Activated T-helper 17 cell treated with anti-CD3 and anti-CD28 coated beads, Interleukin-2, amount 50 U/mL, for 72 hours (primary cell): ENCODE results near the gene KIF1A. TPM values are rescaled to one million over a fixed set of nuclear protein-coding genes. Genes with fewer than 3 reads are reported as not detected.
"Not testable (repeated sequence)": the region's sequence is repeated elsewhere in the genome, so short reads cannot be mapped to it uniquely, and the experiment has no call there.

Experiments
- ATAC-seq: fragments of 150-1000 bp; cut with Tn5 transposase; replicated peaks from 2 replicates; pipeline ENCODE4 v1.10.0; 2021; ENCODE audit warnings: mild to moderate bottlenecking, moderate library complexity
- H3K27ac Mint-ChIP-seq: one replicate; pipeline ENCODE4 v1.8.0; 2022; ENCODE audit warnings: mixed read lengths
- H3K27me3 Mint-ChIP-seq: one replicate; pipeline ENCODE4 v1.8.0; 2022; ENCODE audit warnings: mixed read lengths
- H3K36me3 Mint-ChIP-seq: one replicate; pipeline ENCODE4 v1.8.0; 2022; ENCODE audit warnings: low read depth, mild to moderate bottlenecking, mixed read lengths
- H3K4me1 Mint-ChIP-seq: one replicate; pipeline ENCODE4 v1.8.0; 2022; ENCODE audit warnings: mixed read lengths
- H3K4me3 Mint-ChIP-seq: one replicate; pipeline ENCODE4 v1.8.0; 2022; ENCODE audit warnings: mild to moderate bottlenecking, mixed read lengths
- H3K9me3 Mint-ChIP-seq: one replicate; pipeline ENCODE4 v1.8.0; 2022; ENCODE audit warnings: mixed read lengths
- total RNA-seq, 2 donors: library from RNA; stranded (reverse); gene quantifications; one replicate each; pipeline ENCODE4 v1.2.3, GENCODE V29; 2022

KIF1A gene
- total RNA-seq, 2 donors from 2014 or later, result 0.37 to 1.1 TPM

DNA sequence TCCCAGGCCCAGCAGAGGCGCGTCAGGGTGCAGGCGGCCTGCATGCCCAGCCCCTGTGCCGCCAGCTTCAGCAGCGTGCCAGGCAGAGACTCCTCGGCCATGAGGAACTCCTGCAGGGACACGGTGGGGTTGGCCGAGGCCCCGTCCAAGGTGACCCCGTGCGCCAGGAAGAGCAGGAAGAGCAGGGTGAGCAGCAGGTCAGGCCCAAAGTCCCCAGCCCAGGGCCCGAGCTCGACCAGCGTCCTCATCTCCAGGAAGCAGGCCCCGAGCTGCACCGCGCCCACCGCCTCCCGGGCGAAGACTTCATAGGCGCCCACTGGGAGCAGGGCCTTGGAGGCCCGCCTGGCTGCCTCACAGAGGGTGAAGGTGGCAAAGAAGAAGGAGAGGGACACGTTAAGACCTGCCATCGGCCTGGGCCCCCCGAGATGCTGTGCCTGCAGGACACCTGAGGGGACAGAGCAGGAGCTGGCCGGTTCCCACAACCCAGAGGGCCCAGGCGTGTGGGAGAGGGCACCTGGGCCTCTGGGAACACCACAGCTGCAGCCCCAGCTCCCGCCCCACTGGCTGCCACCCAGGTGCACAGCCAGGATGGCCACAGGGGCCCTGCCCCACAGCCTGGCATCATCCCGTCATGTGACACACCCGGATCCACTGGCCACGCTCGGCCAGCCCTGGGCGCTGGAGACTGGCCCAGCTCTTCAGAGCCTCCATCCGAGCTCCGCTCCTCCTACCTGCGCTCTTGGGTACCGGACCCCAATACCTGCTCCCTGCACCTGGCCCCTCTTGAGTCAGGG is 137.4 kb downstream of the KIF1A start, which contains the start of gene AQP12B:
Gene AQP12B, minus strand, starts transcription at position 455 of the 794 bp plus-strand sequence. Its CDS starts 48 bp downstream, at position 407.
- peak within 1 kb of the TSS; percentile 41 for H3K4me3 Mint-ChIP-seq
- not testable (repeated sequence) for H3K27me3 Mint-ChIP-seq, H3K9me3 Mint-ChIP-seq, ATAC-seq, H3K4me1 Mint-ChIP-seq, H3K36me3 Mint-ChIP-seq, H3K27ac Mint-ChIP-seq

DNA sequence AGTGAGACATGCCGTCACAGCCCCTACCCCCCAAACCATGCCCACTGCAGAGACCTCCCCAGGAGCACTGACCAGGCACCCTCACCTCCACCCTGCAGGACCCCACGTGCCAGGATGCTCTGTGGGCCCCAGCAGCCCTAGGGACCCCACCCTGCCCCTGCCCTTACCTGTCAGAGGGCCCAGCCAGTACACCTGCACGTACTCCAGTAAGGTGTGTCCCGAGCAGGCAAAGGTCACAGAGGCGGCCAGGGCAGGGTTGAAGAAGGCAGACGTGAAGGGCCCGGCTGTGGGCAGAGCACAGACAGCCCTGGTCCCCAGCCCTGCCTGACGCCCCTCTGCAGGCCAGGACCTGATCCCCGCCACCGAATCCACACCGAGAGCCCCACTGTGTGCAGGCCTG is 139.8 kb downstream of the KIF1A start:
- not testable (repeated sequence) for H3K27ac Mint-ChIP-seq, H3K27me3 Mint-ChIP-seq, H3K4me3 Mint-ChIP-seq, H3K4me1 Mint-ChIP-seq, H3K36me3 Mint-ChIP-seq, H3K9me3 Mint-ChIP-seq, ATAC-seq

DNA sequence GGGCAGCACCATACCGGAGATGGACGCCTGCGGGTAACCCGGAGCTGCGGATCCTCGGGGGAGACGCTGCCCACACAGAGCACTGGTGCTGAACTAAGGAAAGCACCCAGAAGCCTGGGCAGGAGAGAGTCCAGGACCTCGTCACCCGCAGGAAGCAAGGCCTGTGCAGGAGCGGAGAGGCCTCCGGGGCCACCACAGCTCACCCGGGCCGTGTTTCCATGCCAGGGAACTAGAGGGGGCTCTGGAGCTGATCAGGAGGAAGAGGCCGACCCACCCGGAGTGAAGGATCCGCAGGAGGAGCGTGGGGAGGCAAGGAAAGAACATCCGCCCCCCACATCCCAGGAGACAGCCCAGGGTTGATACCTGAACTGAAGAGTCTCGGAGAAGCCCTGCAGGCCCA is 141.1 kb downstream of the KIF1A start:
- H3K36me3 Mint-ChIP-seq, H3K9me3 Mint-ChIP-seq, ATAC-seq, H3K27me3 Mint-ChIP-seq, H3K27ac Mint-ChIP-seq, H3K4me1 Mint-ChIP-seq, H3K4me3 Mint-ChIP-seq: not testable (repeated sequence)

DNA sequence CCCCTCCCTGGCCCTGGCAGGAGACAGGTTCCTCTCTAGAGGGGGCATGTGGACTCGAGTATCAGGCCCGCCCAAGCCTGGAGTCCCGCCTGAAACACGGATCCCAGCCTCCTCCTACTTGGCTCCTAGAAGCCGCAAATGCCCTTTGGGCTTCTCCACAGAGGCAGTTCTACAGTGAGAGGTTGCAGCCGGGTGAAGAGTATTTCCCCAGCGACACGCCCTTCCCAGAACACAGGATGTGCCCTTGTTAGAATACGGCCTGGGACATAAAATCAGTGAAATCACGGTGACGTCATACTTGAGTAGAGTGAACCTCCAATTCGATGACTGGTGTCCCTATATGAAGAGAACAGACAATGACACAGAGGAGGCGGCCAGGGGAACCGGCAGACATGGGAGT is 142.0 kb downstream of the KIF1A start:
- H3K27ac Mint-ChIP-seq, H3K27me3 Mint-ChIP-seq, H3K4me1 Mint-ChIP-seq, H3K9me3 Mint-ChIP-seq, ATAC-seq, H3K4me3 Mint-ChIP-seq, H3K36me3 Mint-ChIP-seq: not testable (repeated sequence)

DNA sequence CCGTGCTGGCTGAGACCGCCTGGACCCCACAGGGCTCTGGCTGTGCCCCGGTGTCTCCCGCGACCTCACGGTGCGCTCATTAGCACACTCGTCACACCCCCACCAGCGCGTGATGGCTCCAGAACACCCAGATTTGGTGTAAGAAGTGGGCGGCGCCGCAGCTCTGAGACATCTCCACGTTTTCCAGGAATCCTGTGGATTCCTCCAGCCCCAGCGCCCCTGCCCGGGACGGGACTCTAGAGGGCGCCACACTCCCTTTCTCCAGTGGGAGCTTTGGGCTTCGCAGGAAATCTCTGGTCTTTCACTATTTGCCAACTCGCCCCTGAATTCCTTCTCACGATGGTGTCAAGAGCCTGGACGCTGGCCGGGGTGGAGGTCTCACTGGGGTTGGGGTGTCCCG is 144.7 kb downstream of the KIF1A start:
- H3K9me3 Mint-ChIP-seq, H3K36me3 Mint-ChIP-seq: not testable (repeated sequence)

DNA sequence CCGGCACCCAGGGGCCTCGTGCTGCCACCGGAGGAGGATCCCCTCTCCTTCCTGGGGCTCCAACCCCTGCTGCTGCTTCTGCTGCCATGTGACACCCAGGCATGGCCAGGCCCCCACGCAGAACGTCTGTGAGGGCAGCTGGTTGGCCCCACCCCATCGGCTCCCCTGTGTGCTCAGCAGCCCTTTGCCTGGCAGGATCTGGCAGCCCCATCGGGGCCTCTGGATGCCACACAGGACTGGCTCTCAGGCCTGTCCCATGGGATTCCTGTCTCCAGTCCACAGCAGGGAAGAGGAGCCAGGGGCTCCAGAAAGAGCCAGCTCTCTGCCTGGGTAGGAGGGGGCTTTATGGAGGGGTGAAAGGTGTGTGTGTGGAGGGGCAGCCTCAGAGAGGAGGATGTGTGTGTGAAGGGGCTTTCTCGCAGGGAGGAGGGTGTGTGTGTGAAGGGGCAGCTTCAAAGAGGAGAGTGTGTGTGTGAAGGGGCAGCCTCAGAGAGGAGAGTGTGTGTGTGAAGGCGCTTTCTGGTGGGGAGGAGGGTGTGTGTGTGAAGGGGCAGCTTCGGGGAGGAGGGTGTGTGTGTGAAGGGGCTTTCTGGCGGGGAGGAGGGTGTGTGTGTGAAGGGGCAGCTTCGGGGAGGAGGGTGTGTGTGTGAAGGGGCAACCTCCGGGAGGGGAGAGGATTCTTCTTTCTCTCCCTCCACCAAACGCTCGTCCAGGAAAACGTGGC is 145.4 kb downstream of the KIF1A start:
- not testable (repeated sequence) for H3K27me3 Mint-ChIP-seq, H3K9me3 Mint-ChIP-seq, H3K27ac Mint-ChIP-seq, H3K36me3 Mint-ChIP-seq, H3K4me1 Mint-ChIP-seq, H3K4me3 Mint-ChIP-seq, ATAC-seq

More for the DNA sequence above, 144.7 kb downstream of the KIF1A start:
- not testable (repeated sequence) for H3K4me1 Mint-ChIP-seq, H3K27ac Mint-ChIP-seq, H3K4me3 Mint-ChIP-seq, H3K27me3 Mint-ChIP-seq
- peak; percentile 32 for ATAC-seq

DNA sequence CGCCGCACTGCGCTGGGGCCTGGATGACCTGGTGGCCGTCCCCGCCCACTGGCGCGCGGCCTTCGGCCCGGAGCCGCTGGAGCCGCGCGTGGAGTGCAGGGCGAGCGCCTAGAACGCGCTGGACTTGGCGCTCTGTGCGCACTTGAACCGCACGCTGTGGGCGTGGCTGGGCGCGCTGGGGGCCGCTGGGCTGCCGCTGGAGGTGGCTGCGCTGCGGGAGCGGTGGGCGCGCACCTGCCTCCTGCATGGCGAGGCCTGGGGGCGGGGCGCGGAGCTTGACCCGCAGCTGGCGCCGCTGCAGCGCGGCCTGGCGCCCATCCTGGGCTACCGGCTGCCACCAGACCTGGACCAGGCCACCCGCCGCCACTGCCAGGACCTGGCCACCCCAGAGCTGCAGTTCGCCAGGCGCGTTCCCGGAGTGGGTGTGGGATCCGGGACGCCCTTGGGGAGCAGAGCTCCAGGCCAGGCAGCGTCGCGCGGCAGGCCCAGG is 147.3 kb downstream of the KIF1A start:
- Mint-ChIP-seq H3K36me3 (no peaks in the 10 kb centered on the region), H3K27me3 (peaks cover 3% of the 10 kb centered on the region), H3K27ac (no peak overlapping the region), H3K4me1 (no peaks in the 10 kb centered on the region), H3K9me3 (no peaks in the 10 kb centered on the region), H3K4me3 (no peak overlapping the region)
- no peak for ATAC-seq

DNA sequence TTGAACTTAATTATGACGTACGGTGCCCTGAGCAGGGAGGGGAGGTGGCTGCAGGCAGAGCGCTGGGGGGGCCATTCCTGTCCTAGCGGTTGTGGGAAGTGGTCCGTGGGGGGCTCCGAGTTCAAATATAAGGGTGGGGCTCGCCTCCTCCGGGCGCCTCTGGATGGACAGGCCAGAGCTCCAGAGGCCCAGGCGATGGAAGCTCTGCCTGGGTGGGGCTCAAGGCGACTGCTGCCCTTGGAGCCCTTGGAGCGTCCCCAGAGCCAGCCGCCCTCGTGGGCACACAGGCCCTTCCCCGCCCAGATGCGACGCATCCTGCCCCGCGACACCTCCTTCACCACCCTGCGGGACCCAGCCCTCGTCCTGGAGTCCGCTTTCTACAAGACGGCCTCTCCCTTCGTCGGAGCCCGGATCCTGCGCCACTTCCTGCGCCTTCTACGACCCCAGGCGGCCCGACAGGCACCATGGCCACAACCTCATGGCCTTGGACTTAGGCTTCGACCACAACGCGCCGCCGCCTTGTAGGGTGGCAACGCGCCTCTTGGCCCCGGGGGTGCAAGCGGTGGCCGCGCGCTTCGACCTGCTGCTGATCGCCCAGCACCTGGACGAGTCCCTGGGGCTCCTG is 147.8 kb downstream of the KIF1A start:
- H3K4me3 Mint-ChIP-seq, result no peak overlapping the region
- no peak for ATAC-seq
- no peaks in the 10 kb centered on the region for H3K36me3 Mint-ChIP-seq
- no peaks in the 10 kb centered on the region for H3K9me3 Mint-ChIP-seq
- no peak overlapping the region for H3K27ac Mint-ChIP-seq
- H3K27me3 Mint-ChIP-seq, result peaks cover 5% of the 10 kb centered on the region
- no peaks in the 10 kb centered on the region for H3K4me1 Mint-ChIP-seq

DNA sequence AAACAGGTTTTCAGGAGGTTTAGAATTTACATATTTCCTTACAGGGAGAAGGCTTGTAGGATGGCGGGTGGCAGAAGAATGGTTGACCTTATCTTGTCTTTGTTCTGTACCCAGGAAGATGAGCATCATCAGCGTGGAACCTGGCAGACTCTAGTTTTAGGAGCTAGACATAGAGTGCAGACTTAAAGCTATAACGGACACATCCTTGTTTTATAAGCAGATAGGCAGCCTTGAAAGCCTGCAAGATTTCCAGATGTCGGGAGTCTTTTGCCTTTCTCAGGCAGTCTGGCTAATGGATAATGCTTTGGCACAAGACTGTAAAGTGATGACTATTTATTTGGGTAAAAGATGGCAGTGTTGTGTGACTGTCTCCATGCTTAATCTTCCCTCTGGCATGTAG is 149.1 kb downstream of the KIF1A start:
- Mint-ChIP-seq H3K4me1 (no peaks in the 10 kb centered on the region), H3K27ac (no peak overlapping the region)

DNA sequence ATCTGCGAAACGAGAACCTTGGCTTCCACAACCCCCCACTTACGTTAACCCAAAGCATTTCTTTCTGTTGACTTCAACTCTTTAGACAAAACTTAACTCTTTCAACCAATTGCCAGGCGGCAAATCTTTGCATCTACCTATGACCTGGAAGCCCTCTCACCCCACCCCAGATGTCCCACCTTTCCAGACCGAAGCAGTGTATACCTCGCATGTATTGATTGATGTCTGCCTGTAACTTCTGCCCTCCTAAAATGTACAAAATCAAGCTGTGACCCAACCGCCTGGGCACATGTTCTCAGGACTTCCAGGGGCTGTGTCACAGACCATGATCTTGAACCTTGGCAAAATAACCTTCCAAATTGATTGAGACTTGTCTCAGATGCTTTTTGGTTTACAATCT is 149.6 kb downstream of the KIF1A start:
- no peaks in the 10 kb centered on the region for H3K9me3 Mint-ChIP-seq
- no peaks in the 10 kb centered on the region for H3K36me3 Mint-ChIP-seq
- no peaks in the 10 kb centered on the region for H3K4me1 Mint-ChIP-seq
- peaks cover 16% of the 10 kb centered on the region for H3K27me3 Mint-ChIP-seq
- no peak for ATAC-seq
- H3K27ac Mint-ChIP-seq, result no peak overlapping the region
- H3K4me3 Mint-ChIP-seq, result no peak overlapping the region

More for the DNA sequence above, 149.1 kb downstream of the KIF1A start:
- ATAC-seq, result no peak
- Mint-ChIP-seq H3K36me3 (no peaks in the 10 kb centered on the region), H3K9me3 (no peaks in the 10 kb centered on the region), H3K27me3 (peaks cover 14% of the 10 kb centered on the region), H3K4me3 (no peak overlapping the region)

DNA sequence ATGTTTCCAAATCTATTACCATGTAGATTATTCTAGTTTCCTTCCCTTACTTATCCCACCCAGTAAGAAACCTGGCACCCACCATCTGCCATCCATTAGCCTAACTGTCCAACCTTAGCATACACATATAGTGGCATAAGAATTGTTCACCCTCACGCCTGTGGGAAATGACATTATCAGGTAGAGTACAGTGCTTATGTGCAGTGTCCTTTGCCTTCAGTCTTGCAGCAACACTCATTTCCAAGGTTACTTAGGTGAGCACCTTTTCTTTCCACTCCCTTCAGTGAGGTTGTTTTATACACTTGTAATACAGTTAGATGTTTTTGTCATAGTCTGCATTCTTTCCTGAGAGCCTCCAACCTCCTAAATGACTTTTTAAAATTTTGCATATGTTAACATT is 155.4 kb downstream of the KIF1A start:
- no peak overlapping the region for H3K4me3 Mint-ChIP-seq
- H3K9me3 Mint-ChIP-seq, result no peaks in the 10 kb centered on the region
- ATAC-seq, result no peak
- H3K27me3 Mint-ChIP-seq, result peaks cover 32% of the 10 kb centered on the region
- no peak overlapping the region for H3K27ac Mint-ChIP-seq
- no peaks in the 10 kb centered on the region for H3K4me1 Mint-ChIP-seq
- H3K36me3 Mint-ChIP-seq, result no peaks in the 10 kb centered on the region

Other genes with a start within 250 kb of the KIF1A start
- 10 to 100 TPM; 28.6 to 42.3 TPM for gene CAPN10, start 233.5 kb downstream of the KIF1A start, total RNA-seq
- 1 to 10 TPM; 2.0 to 4.4 TPM for gene GPR35, start 194.7 kb downstream of the KIF1A start, total RNA-seq
- gene AQP12B, start 137.3 kb downstream of the KIF1A start, total RNA-seq, result not detected
- not detected for gene AQP12A, start 128.4 kb downstream of the KIF1A start, total RNA-seq
- gene AGXT, start 48.6 kb upstream of the KIF1A start, total RNA-seq, result not detected
- not detected for gene MAB21L4, start 75.9 kb upstream of the KIF1A start, total RNA-seq
- not detected for gene CROCC2, start 86.1 kb upstream of the KIF1A start, total RNA-seq
- 1 to 10 TPM; 3.0 to 4.8 TPM for gene SNED1, start 178.4 kb upstream of the KIF1A start, total RNA-seq